IMR-90 (cell line): ENCODE measurements around the gene ACTRT2.

Experiments
- CTCF ChIP-seq: conservative IDR thresholded peaks from 2 replicates; pipeline ENCODE4 v1.5.1; 2012; ENCODE audit warnings: mild to moderate bottlenecking, low read depth, low read length, improper control_type of control experiment
- MAFK ChIP-seq: IDR thresholded peaks from 2 replicates; pipeline ENCODE4 v1.6.1; 2012; ENCODE audit warnings: low read depth, low read length, improper control_type of control experiment

- TF ChIP-seq MAFK (no peak), CTCF (no peak)
These were observed 36.7 kb upstream of the ACTRT2 start for GRCh38 chr1:2984399-2985061.
